HUDEP-2 (cell line): ENCODE measurements around the gene REC8.

Experiments used
- DNase-seq, 76 experiments: peaks; one replicate each; lab custom pipeline; 2025; ENCODE audit not compliant: unreplicated experiment in 76 of 76; lab: John Stamatoyannopoulos, UW

REC8 gene

DNA sequence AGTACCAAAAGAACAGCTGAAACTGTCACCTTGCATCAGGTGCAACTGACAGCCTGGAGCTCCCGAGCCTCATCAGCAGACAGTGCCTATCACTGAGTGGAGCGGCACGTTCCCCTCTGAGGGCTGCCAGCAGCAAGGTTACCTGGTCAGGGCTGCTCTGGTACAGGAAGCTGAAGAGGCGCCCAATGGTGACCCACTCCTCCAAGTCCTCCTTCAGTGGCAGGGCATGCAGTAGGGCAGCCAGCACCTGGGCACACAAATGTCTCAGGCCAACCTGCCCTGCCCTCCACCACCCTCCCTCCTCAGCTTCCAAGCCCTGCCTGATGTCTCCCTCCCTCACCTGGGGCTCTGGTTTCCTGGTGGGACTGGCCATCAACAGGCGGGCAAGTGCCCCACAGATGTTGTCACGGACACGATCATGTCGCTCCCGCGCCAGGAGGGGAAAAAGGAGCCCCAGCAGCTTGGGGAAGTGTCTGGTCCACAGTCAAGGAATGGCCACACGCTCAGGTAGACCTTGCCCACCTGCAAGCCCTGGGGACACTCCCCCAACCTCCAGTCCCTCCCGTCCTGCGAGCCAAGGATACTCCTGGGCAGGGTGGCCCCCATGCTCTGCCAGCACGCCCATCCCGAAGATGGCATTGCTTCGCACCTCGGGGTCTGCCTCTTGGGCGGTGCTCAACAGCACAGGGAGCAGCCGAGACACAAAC is 9.6 kb downstream of the REC8 start:
- no peak for DNase-seq

DNA sequence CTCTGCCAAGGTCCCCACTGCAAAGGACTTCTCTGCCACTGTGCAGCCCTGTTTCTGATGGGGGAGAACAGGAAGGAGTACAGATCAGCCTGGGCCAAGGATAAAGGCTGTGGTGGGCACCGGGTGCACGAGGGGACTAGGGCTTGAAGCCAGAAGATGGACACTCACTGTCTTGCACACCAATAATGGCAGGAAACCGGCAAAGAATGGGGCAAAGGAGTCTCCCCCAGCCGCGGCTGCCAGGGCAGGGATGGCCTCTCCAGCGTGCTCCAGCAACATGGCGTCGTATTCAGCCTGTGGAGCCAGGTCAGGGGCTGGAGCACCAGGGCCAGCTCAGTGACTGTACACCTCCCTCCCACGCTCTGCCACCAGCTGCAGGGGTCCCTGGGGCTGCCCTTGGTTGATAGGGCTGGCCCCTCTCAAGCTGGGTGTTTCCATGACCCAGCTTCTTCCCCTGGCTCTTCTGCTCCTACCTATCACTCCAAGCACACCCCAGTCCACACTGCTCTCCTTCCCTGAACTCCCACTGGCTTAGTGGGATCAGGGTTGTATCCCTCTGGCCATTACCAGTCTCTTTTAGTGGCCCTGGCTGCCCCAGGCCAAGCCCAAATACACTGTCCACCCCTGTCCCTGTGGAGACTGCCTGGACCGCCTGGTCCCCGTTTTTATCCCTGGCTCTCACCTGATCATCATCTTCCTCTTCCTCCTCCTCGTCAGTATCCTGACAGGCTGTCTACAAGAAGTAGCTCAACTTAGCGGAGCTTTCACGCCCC is 10.4 kb downstream of the REC8 start:
- no peak for DNase-seq

DNA sequence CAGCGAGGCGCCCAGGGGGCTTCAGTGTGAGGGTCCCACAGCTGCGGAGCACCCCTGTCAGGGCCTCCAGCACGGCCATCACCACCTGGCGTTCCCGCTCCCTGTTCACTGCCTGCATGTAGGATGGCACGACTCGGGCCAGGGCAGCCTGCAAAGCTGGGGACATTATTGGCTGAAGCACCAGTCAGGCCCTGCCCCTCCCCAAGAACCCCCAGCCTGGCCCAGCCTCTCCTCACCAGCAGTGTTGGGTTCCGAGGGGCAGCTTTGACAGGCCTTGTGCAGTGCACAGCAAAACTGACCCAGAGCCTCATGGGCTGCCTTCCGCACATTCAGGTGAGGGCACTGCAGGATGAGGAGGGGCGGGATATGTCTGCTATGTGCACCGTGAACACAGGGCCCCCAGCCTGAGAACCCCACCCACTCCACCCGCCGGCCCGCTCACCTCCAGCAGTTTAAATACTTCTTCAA is 11.2 kb downstream of the REC8 start:
- DNase-seq, result no peak

DNA sequence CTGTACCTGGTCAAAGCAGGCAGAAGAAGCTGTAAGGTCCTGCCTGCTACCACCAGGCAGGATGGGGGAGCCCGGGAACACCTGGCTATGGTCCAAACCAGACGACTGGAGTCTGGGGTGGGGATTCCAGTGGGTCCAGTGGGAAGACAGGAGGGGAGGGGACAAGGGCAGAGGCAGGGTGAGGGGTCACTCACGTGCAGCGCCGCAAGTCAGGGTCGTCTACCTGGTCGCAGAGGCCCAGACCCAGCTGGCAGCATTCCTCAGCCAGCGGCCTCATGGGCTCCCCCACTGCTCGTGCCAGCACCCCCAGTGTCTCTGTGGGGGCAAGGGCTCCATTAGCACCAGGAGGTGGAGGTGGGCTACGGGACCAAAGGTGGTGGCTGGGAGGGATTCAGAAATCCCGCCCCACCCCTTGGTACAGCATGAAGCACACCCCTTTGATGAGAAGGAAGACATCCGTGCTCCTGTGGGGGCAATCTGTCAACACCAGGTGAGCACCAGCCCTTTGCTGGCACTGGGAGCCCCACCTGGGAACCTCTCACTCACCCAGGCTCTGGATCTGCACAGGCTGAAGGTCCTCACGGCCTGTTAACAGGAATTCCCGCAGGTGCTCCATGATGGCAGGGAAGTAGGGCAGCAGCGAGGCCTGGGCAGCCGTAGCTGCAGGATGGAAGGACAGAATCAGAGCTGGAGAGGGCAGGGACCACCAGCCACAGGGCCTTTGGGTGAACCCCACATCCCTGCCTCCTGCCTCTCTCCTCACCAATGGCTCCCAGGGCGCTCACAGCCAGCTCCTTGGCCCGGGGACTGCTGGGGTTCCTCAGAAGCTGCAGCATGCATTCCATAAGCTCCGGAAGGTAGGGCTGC is 12.5 kb downstream of the REC8 start:
- DNase-seq, result no peak

DNA sequence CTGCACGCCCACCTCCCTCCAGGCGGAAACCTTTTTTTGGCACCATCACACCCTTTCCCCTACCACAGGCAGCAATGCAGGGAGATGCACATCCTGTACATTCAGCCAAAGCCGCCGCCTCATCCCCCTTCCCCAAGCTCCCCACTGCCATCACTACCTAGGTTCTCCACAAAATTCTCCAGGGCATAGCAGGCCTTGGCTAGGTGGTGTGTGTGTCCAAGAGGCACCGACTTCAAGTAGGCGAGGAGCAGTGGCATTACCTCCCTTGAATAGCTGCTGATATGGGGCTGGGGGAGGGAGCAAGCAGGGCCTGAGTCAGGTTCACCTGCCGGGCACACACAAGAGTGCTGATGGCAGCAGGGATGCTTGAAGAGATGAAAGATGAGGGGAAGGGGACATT is 13.1 kb downstream of the REC8 start:
- DNase-seq, result no peak

DNA sequence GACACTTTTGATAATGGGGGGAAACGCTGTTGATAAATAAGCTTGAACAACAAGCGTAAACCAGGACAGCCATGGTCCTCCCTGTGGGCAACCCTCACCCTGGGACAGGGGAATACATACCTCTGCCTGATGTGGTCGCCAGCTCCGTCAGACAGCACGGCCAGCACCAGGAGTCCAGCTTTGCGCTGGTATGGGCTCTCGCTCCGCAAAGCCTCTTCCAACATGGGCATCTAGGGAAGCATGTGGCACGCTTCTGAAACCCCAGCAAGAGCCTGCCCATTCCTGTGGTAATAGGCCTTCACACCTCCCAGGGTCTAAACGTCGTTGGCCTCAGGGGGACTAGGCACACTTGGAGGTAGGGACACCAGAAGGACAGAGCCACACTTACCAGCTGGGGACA is 13.9 kb downstream of the REC8 start:
- DNase-seq, result no peak

DNA sequence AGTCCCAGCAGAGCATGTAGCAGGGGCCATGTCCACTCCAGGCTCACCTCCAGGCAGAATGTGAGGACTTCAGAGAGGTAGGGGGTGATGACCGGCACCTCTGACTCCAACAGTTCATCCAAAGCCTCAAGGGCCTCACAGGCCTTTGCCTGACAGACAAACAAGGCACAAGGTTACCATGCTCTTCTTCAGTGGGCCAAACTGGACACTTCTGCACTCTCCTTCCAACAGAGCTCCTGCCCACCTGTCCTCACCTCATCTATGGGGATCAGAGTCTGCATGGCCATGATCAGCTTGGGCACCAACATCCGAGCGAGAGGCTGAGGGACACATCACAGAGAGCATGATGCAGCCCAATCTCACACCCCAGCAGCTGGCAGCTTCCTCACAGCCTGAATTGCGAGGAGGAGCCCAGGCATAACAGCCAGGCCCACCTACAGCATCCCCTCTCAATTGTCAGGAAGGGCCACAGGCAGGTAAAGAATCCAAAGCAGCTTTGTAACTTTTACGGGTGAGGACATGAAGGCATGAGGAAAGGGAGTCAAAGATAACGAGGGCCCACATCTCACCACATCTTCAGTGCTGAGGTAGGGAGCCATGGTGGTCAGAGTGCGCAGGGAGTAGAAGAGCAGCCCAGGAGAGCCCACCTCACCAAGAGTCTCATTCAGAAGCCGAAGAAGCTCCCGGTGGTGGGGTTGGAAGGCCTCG is 15.1 kb downstream of the REC8 start:
- DNase-seq, result no peak

DNA sequence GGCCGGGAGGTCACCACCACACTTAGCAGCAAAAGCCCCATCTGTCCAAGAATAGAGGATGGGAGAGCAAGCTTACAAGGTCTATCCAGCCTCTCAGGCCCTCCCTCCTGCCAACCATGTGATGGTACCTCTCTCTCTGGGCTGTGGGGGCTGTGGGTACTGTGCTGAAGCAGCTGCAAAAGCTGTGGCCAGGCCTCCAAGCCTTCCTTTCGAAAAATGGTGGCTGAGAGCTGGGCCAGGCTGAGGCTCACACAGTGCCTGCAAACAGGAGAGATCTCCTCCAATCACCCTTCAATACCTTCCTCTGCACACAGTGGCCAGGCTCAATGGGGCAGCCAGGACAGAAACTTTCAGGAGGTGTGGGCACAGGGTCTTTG is 15.6 kb downstream of the REC8 start:
- DNase-seq, result no peak

DNA sequence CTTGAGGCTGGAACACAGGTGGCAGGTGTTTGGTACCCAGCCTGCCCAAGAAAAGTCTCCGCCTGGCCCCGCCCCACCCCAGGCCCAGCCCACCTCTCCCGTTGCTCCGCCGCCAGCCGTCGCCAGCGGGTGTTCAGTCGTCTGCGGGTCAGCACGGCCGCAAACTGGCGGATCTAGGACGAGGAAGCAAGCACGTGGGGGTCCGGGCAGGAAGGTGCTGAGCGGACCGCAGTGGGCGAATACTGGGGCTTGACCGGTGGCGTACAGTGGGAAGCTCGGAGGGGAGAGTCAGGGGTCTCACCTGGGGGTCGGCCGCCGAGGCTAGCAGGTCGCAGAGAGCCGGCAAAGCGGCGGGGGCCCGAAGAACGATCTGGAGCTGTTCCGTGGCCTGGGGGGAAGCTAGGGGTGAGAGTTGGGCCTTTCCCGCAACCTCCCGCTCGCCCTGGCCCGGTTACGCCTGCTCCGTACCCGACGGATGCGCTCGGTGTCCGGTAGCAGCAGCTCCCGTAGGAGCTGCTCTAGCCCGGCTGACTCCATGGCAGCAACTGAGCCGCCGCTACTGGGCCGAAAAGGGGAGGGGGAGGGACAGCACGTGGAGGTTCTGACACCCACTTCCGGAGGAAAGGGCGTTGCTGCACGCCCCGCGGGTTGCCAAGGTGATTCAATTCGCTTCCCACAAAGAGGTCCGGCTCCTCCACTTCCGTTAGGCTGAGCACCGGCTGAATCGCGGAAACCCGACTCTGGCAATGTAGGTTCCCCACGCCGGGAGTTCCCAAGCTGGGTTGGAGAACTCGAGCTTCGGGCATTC is 16.6 kb downstream of the REC8 start, which contains the start of gene IPO4:
Gene IPO4, minus strand, starts transcription at position 566 of the 808 bp plus-strand sequence. Its CDS starts 29 bp downstream, at position 537.
- DNase-seq, result peak in 75 of 76 experiments; percentile 25 to 97 (median 92)

DNA sequence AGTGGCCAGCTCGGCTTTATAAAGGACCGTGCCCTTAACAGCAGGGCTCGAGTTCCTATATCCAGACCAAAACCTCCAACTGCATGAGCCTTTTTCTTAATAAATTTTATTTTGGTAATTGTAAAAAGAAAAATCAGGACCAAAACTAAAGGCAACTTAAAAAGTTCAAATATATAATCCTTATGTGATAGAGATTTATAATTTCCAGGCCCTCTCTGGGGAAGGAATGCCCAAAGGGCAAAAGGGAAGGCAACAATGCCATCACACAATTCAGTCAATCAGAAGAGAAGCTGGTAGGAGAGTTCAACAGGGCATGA is 17.1 kb downstream of the REC8 start:
- no peak for DNase-seq

DNA sequence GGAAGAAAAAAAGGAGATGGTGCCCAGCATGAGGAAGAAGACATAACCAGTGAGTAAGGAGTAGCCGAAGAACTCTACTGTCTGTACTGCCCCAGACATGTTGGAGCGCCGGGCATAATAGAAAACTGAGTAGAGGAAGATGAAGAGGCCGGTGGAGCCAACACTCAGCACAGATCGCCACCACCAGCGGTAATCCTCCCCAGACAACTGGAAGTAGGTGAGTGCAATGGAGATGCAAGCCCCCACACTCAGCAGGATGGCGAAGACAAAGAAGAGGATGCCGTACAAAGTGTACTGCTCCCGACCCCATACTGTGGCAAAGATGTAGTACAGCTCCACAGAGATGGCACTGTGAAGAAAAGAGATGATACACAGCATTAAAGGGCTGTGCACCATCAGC is 17.6 kb downstream of the REC8 start:
- DNase-seq, result no peak

DNA sequence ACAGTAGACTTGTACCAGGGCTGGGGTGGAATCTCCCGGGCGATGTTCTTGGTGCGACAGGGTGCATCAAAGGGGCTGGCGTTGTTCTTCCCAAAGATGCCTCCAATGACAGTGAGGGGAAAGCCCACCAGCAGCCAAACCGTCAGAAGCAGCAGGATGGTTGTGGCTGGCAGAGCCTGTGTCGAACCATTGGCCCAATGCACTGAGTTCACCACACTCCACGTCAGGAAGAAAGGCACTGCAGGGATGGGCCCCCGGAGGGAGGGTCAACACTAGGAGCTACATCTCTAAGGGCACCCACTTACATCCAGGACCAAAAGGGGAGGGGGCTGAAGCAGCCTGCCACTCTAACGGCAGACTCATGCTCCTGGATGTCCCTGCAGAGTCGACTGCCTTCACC is 18.5 kb downstream of the REC8 start:
- no peak for DNase-seq

DNA sequence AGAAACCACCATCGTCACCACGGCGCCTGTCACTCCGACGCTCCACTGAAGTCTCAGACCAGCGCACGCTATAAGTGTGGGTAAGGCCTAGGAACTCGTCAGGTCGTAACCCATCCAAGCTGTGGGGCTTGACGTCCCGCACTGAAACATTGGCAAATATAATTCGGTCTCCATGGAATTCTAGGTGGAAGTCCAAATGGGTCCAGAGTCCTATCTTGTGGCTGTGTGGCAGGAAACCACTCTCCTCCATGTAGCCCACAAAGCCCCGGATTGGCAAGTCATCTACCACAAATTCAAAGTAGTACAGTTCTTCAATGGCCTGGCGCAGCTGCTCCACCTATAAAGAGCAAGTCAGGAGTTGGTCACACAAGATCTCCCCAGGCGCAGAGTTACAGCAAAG is 21.1 kb downstream of the REC8 start:
- no peak for DNase-seq

DNA sequence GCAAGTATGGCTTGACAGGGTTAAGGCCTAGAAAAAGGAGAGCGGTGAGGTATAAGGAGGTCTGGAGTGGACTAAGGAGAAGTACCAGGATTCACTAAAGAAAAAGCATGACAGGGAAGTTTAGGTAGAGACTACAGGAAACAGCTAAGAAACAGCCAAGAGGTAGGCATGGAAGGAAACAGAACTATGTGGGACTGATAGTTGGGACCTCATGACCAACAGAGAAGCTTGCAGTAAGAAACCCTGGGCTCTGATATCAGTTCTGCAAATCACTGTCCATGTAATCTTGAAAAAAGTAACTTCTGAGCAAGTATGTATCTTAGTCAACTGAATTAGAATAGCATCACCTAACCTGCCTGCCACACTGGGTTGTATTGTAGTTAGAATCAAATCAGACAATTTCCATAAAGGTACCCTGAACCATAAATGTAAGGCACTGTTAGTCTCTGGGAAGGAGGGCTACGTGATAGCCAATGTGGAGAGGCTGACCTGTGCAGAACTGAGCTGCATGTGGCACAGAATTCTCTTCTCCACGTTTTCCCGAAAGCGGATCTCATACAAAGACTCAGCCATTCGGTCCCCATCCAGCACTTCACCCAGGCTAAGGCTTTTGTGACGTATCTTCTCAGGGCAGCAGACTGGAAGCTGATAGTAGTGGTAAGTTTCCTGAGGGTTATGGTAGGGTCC is 22.4 kb downstream of the REC8 start:
- DNase-seq, result no peak

DNA sequence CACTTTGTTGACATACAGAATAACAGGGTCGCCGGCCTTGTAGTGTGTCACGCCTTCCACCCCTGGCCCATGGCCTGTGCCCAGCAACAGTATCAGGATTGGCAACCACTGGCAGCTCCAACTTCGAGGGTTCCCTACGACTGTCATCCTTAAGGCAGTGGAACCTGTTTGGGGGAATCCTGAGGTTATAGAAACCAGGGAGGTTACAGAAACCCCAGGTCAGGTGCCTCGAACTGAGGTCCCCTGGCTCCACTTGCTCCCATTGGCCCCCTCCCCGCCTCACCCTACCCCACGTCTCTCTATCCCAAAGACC is 22.9 kb downstream of the REC8 start:
- no peak for DNase-seq

DNA sequence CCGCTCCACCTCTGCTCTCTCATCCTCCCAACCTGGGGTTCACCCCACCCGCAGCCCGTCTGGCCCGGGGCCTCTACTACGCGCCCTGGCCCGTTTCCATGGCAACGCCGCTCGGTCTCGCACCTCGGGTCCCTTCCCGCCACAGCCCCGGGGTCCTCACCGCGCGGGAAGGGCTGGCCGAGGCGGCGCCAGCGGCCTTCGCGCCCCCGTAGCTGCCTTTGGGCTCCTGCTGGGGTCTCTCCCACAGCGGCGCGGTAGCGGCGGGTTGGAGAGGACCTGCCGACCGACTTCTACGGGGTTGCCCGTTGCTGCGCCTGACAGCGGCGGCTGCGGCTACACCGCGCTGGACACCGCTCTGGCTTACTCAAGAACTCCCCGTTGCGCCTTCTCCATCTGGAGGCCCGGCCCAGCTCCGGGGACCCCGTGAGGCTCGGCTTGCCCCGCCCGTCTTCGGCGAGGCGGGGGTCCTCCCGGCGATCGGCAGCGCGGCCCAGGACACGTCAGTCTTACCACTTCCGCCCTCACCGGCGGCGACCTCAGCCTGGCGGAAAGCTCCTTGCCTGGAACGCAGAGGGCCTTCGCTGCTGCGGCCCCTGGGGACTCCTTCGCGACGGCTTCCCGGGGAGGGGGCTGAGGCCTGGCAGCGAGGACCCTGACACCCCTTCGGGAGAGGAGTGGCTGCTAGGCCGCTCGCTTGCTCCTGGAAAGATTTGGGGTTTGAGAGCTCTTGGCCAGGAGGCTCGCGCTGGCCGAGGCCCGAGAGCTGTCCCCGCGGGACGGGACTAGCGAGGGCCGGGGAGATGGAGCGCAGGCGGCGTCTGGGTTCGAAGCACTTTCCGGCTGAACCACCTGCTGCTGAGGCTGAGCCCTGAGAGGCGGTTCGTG is 23.5 kb downstream of the REC8 start, which contains the start of gene TM9SF1:
Gene TM9SF1, minus strand, starts transcription at position 256 of the 885 bp plus-strand sequence. CDS start 422 bp downstream, outside the sequence.
- peak in 75 of 76 experiments; percentile 22 to 95 (median 73) for DNase-seq

DNA sequence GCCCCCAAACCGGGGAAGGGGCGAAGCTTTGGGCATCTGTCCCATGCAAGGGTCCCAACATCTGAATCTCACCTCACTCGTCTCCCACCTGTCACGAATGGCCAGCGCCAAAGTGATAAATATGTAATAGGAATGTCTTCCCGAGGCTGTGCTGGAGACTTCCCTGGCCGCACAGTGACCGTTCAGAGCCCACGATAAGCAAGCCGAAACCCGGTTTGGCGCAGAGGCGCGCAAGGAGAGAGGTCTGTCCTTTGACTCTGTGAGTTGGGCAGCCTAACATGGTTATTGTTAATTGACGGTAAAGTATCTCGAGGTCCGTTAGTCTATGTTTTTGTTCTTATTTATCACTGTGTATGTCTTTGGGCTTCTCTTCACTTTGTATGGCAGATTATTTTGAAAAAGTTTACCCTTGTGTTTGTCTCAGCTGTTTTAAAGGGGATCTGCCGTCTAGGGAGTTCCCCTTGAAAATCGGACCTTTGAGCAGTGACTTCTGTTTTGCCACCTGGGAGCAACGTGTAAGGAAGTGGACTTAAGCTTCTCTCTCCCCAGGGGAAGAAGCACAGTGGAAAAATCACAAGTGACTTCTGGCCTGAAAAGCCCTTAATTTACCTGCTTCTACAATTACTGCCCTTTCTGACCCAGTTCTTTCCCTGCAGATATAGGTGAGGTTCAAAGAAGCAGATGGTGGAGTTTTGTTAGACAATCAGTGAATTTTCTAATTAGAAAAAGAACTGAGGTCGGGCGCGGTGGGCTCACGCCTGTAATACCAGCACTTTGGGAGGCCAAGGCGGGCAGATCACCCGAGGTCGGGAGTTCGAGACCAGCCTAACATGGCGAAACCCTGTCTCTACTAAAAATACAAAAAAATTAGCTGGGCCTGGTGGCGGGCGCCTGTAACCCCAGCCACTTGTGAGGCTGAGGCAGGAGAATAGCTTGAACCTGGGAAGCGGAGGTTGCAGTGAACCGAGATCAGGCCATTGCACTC is 24.5 kb downstream of the REC8 start:
- peak in 6 of 76 experiments; percentile 6 to 32 (median 12) for DNase-seq
